WERI-Rb-1 (cell line): ENCODE data around the gene THBS2.

Experiments used
- DNase-seq: peaks from one replicate; pipeline ENCODE4 v3.0.0-alpha.2; 2020
- H3K27ac ChIP-seq: fragments of 250-450 bp; sonication (Bioruptor Pico); 2 replicates; pipeline ENCODE4 v1.5.1; 2020; ENCODE audit warnings: mild to moderate bottlenecking, moderate library complexity
- H3K27me3 ChIP-seq: fragments of 250-450 bp; sonication (Bioruptor Pico); 2 replicates; pipeline ENCODE4 v1.5.1; 2021; ENCODE audit warnings: mild to moderate bottlenecking, low read depth, moderate library complexity; ENCODE audit not compliant: insufficient read depth, severe bottlenecking
- H3K36me3 ChIP-seq: fragments of 250-450 bp; sonication (Bioruptor Pico); 2 replicates; pipeline ENCODE4 v1.5.1; 2020; ENCODE audit warnings: mild to moderate bottlenecking, moderate library complexity
- H3K4me3 ChIP-seq: 2 replicates; pipeline ENCODE4 v1.5.1; 2011; ENCODE audit warnings: low read depth, mild to moderate bottlenecking, control low read depth, low read length
- H3K9me3 ChIP-seq: fragments of 250-450 bp; sonication (Bioruptor Pico); 2 replicates; pipeline ENCODE4 v1.5.1; 2021; ENCODE audit warnings: mild to moderate bottlenecking, moderate library complexity; ENCODE audit not compliant: severe bottlenecking
- TF ChIP-seq, protein P1 (sequence below): IDR thresholded peaks from 2 replicates; pipeline ENCODE4 v1.5.1; 2011; ENCODE audit warnings: low read depth, mild to moderate bottlenecking, control low read depth, inconsistent platforms, low read length

THBS2 gene

DNA sequence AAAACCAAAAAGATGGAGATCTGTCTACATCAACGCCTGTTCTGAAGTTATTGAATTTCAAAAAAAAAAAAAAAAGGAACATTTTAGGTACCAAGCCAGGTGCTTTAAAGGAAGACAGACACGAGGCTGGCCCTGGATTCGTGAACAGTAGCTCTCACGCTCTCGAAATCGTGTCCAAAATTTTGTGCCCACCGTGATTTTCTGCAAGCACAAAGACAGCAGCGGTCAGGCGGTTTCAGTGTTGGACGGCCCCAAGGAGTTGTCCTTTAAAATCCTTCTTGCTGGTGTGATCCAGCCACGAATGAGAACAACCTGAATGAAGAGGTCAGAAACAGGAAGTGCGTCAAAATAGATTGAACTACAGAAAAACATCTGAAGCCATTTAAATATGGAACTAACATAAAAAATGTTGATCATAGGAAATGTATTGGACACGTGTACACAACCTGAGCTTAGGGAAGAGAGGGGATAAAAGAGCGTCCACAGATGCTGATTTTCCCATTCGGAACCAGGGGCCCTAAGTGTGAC, 78.2 kb downstream of the THBS2 start:
- Histone ChIP-seq H3K9me3 (no peaks in the 10 kb centered on the region), H3K27ac (no peak overlapping the region), H3K36me3 (no peaks in the 10 kb centered on the region), H3K27me3 (no peaks in the 10 kb centered on the region), H3K4me3 (no peak overlapping the region)
- no peak for DNase-seq
- TF ChIP-seq, protein P1, sequence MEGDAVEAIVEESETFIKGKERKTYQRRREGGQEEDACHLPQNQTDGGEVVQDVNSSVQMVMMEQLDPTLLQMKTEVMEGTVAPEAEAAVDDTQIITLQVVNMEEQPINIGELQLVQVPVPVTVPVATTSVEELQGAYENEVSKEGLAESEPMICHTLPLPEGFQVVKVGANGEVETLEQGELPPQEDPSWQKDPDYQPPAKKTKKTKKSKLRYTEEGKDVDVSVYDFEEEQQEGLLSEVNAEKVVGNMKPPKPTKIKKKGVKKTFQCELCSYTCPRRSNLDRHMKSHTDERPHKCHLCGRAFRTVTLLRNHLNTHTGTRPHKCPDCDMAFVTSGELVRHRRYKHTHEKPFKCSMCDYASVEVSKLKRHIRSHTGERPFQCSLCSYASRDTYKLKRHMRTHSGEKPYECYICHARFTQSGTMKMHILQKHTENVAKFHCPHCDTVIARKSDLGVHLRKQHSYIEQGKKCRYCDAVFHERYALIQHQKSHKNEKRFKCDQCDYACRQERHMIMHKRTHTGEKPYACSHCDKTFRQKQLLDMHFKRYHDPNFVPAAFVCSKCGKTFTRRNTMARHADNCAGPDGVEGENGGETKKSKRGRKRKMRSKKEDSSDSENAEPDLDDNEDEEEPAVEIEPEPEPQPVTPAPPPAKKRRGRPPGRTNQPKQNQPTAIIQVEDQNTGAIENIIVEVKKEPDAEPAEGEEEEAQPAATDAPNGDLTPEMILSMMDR, result no peak

DNA sequence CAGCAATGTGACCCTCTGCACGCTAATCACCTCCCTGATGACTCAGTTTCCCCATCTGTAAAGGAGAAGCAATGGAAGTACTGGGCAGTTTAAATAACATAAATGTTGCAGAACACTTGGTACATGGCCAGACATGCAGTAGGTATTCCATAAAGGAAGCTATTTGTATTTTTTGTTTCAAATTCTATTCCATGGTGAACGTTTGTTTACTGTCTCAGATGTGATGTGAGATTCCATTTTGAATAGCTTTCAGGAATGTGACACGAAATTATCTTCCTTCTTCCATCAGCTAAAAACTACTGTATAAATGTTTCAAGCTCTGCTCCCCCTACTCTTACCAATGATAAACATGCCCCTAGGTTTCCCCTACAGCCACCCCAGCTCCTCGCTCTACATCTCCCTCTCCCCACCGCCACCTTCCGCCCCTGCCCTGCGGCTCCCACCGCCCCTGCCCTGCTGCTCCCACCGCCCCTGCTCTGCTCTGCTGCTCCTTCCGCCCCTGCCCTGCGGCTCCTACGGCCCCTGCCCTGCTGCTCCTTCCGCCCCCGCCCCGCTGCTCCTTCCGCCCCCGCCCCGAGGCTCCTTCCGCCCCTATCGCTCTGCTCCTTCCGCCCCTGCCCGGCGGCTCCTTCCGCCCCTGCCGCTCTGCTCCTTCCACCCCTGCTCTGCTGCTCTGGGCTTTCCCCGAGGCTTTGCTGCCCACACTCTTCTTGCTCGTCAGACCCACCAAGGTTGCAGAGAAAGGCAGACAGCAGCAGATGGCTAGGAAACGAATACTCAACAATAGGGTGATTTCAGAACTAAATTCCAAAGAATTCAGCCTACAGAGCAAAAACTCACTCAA, 78.9 kb downstream of the THBS2 start:
- Histone ChIP-seq H3K27ac (no peak overlapping the region), H3K27me3 (no peaks in the 10 kb centered on the region), H3K9me3 (no peaks in the 10 kb centered on the region), H3K36me3 (no peaks in the 10 kb centered on the region), H3K4me3 (no peak overlapping the region)
- no peak for DNase-seq
- TF ChIP-seq, protein P1, result no peak

DNA sequence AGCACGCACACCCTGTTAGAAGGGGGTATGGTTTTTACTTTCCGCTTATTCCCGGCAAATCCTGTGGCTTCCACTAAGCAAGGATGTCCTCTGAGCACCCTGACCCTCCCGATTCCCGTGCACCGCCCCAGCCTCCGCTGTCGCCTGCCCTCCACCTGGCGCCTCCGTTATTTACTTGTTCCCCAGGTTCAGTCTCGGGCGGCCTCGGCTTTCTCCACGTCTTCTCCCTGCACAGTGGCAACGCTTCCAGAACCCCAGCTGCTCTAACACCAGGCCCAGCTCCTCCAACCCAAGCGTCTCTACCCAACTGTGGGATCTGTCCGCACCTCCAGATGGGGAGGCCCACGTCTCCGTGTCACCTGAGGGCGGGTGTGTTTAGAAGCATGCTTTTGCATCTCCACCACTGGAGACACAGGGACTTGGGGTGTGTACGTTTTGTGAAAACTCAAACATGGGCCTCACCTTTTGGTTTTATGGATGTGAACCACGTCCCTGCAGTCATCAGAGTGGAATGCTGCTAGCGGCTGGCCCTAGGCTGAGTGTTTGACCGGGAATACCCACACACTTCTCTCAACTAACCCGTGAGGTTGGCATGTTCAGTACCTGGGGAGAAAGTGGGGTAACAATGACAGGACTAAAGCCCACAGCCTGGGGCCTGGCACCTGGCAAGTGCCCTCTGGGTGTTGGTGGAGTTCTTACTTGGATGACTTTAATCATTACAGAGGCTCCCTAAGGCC, 79.9 kb downstream of the THBS2 start:
- DNase-seq, result no peak
- no peaks in the 10 kb centered on the region for H3K27me3 ChIP-seq
- TF ChIP-seq, protein P1, result no peak

DNA sequence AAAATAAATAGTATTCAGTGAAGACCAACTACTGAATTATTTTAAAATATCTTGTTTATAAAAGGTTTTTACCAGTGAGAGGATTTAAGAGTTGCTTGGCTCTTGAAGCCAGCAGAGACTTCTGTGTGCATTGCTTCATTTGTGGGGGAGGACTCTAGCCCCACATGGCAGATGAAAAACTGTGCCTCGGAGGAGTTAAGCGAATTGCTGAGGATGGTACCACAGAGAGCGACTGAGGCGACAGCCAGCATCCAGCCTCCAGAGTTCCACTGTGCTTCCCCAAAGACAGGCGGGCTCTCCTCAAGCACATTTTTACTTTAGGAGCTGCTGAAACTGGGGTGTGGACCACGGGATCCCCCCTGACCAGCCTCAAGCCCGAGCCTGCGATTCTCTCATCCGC, 80.7 kb downstream of the THBS2 start:
- Histone ChIP-seq H3K4me3 (no peak overlapping the region), H3K27me3 (no peaks in the 10 kb centered on the region), H3K36me3 (no peaks in the 10 kb centered on the region), H3K9me3 (no peaks in the 10 kb centered on the region), H3K27ac (no peak overlapping the region)
- DNase-seq, result no peak
- TF ChIP-seq, protein P1, result no peak

More for the DNA sequence above, 79.9 kb downstream of the THBS2 start:
- Histone ChIP-seq H3K4me3 (no peak overlapping the region), H3K36me3 (no peaks in the 10 kb centered on the region), H3K27ac (no peak overlapping the region), H3K9me3 (no peaks in the 10 kb centered on the region)

DNA sequence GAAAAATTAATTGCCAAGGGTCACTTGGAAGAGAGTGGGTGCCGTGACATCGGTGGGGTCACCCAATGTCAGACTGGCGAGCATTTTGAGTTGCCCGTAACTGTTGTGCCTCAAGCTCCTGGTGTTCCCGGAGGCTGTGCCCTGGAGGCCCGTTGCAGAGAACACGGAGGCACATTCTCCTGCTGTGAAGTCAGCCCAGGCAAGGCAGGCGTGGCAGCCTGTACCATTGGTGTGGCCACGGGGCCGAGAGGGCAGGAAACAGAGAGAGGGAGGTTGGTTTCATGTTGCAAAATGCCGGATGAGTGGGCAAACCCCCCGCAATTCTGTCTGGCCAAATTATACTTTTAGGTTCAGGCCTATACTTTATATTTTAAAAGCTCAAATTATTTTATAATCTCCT, 81.2 kb downstream of the THBS2 start:
- Histone ChIP-seq H3K4me3 (no peak overlapping the region), H3K27me3 (no peaks in the 10 kb centered on the region), H3K9me3 (no peaks in the 10 kb centered on the region), H3K36me3 (no peaks in the 10 kb centered on the region), H3K27ac (no peak overlapping the region)
- DNase-seq, result no peak
- TF ChIP-seq, protein P1, result no peak
